Spleen (tissue), 7 donors: ENCODE data around the gene ADH5.
"Not testable (repeated sequence)": the region's sequence is repeated elsewhere in the genome, so short reads cannot be mapped to it uniquely, and the experiment has no call there.

Source experiments
- POLR2A ChIP-seq, 3 donors: fragments of 450-650 bp; IDR thresholded peaks; one replicate each; pipeline ENCODE4 v1.5.1; 2017; ENCODE audit warnings: antibody characterized with exemption in 3 of 3, mild to moderate bottlenecking in 1 of 3
- POLR2AphosphoS5 ChIP-seq, 3 donors: sonication (generic); formaldehyde crosslinking; IDR thresholded peaks; one replicate each; pipeline ENCODE4 v1.5.1; 2017; ENCODE audit warnings: antibody characterized with exemption in 3 of 3
- TF ChIP-seq, protein P1 (sequence below), 11 experiments: fragments of 200-600 bp in 7 of 11; fragments of 450-650 bp in 4 of 11; sonication (generic) in 4 of 11; IDR thresholded peaks in 8 of 11; conservative IDR thresholded peaks in 3 of 11; 1 replicate in 7 of 11; 2 replicates in 4 of 11; pipeline versions ENCODE4 v1.4.0 to v1.8.0; 2016 to 2021; ENCODE audit warnings: antibody characterized with exemption in 11 of 11, inconsistent platforms in 4 of 11, mild to moderate bottlenecking in 1 of 11
- donor health status: DM: no; HTN: no; CAD: no; lungs with moderate emphysema.
- donor health status: DM: no; HTN: no; CAD: no.
- donor health status: DM: no; HTN: no; CAD: no.

DNA sequence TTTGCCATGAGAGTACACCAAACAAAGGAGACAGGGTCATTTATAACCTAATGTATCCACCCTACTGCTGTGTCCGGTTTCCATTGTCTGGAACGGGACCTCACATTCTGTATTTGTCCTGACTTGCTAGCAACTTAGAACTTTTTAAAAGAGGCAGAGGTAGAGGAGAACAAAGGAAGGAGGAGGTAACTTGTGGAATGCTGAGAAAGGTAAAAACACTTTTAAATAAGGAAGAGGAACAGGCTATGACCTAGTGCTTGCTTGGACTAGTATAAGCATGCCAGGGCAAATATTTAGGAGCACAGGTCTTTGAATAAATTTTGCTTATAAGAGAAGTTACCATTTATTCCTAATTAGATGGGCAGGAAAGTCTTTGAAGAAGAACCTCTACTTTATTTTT is 3.3 kb upstream of the ADH5 start:
- TF ChIP-seq, protein P1, sequence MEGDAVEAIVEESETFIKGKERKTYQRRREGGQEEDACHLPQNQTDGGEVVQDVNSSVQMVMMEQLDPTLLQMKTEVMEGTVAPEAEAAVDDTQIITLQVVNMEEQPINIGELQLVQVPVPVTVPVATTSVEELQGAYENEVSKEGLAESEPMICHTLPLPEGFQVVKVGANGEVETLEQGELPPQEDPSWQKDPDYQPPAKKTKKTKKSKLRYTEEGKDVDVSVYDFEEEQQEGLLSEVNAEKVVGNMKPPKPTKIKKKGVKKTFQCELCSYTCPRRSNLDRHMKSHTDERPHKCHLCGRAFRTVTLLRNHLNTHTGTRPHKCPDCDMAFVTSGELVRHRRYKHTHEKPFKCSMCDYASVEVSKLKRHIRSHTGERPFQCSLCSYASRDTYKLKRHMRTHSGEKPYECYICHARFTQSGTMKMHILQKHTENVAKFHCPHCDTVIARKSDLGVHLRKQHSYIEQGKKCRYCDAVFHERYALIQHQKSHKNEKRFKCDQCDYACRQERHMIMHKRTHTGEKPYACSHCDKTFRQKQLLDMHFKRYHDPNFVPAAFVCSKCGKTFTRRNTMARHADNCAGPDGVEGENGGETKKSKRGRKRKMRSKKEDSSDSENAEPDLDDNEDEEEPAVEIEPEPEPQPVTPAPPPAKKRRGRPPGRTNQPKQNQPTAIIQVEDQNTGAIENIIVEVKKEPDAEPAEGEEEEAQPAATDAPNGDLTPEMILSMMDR (IDR thresholded peaks at IDR 0.05 in 8 of 11, conservative IDR thresholded peaks at IDR 0.05 in 3 of 11): not testable (repeated sequence)
- not testable (repeated sequence) for TF ChIP-seq POLR2A, POLR2AphosphoS5 (IDR thresholded peaks at IDR 0.05)
